ENCODE results near the gene CFAP61.

CFAP61 gene

GRCh38 chr20:20405623-20406022 is 353.3 kb downstream of the CFAP61 start:
- no peak for DNase-seq

GRCh38 chr20:20406306-20406705 is 354.0 kb downstream of the CFAP61 start:
- DNase-seq, result no peak

GRCh38 chr20:20407891-20408805 is 355.8 kb downstream of the CFAP61 start:
- peak; percentile 19 for DNase-seq

GRCh38 chr20:20409331-20409730 is 357.0 kb downstream of the CFAP61 start:
- DNase-seq, result no peak
